Measurements from ENCODE around the gene RNF2.

- TF ChIP-seq CTCF (conservative IDR thresholded peaks at IDR 0.05 in 1 of 2, IDR thresholded peaks at IDR 0.05 in 1 of 2; ENCODE audit: extremely low read depth in 1 of 2, insufficient read depth in 1 of 2, low read depth in 1 of 2, low read length in 2 of 2) (no peak), EZH2 (IDR thresholded peaks at IDR 0.05; ENCODE audit: borderline replicate concordance, low read length) (no peak)
Observed at GRCh38 chr1:185069202-185069772, 23.9 kb downstream of the RNF2 start.
